GM21737 (cell line): ENCODE measurements around the gene SLC16A6.
"Not testable (repeated sequence)": the region's sequence is repeated elsewhere in the genome, so short reads cannot be mapped to it uniquely, and the experiment has no call there.

Experiments used
- ATAC-seq: cut with Tn5 transposase; IDR thresholded peaks from one replicate; pipeline ENCODE4 v1.9.1; 2021; ENCODE audit warnings: mild to moderate bottlenecking, moderate library complexity; ENCODE audit not compliant: unreplicated experiment

The SLC16A6 gene

GRCh38 chr17:68253426-68253825 lies 37.5 kb downstream of the SLC16A6 start:
- ATAC-seq = not testable (repeated sequence)

- ATAC-seq = no peak
Observed at GRCh38 chr17:68249354-68249765, 41.6 kb downstream of the SLC16A6 start.

GRCh38 chr17:68248891-68249290 lies 42.0 kb downstream of the SLC16A6 start:
- no peak for ATAC-seq

GRCh38 chr17:68248199-68248825 lies 42.6 kb downstream of the SLC16A6 start:
- ATAC-seq = peak; percentile 16

DNA sequence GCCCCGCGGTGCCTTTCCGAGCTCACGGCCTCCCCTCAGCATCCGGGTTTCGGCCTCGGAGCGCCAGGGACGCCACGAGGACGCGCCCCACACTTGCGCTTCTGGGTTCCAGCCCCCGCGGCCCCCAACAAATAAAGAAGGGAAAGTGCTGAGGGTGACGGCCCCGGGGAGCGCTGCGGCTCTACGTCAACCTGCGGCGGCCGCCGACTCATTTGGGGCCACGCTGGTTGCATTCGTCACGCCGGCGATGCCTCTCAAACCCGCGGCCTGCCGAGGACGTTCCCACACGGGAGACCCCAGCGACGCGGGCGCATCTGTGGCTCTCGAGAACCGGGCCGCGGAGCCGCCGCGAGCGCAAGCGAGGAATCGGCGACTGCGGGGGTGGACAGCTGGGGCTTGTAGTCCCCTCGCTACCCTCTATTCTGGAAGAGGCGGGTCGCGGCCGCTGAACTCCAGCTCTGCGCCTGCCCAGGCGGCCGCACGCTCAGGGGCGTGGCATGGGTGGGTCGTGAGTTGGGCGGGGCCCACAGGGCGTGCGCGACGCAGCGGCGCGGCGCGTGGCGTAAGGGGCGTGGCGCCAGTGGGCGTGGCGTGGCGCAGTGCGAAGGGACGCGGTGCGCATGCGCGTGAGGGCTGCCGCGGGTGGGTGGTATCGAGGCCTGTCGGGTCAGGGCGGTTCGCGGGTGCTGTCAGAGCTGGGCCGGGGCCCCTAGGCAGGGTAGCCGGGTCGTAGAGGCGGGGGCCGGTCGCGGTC lies 43.3 kb downstream of the SLC16A6 start, which contains the start of gene AMZ2:
TSS of gene AMZ2 (plus strand) at position 599 of the 754 bp plus-strand sequence. CDS start 2,145 bp downstream, outside the sequence.
- ATAC-seq = peak; percentile 92

DNA sequence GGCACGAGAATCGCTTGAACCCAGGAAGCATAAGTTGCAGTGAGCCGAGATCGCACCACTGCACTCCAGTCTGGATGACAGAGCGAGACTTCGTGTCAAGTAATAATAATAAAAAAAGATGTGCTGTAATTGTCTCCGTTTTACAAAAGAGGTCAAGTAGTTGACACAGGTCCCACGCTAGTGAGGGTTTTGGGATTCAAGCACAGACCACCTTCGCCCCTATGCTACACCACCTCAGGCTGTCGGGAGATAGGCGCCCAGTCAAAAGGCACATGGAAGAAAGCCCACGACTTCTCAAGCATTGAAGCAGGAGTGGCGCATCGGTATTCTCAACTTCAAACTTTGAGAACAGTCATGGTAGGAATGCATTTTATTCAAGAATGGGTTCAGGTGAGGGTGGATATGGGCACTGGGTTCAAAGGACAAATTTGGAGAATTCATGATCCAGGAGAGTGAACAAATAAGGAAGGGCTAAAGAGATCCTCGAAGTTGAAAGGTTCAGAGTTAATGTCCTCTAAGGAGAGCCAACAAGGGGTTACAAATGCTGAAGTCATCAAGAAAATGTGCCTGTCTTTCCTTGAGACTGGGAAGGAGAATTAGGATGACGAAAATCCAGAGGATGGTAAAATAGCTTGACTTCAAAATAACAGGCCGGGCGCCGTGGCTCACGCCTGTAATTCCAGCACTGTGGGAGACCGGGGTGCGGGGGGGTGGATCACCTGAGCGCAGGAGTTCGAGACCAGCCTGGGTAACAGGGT lies 44.5 kb downstream of the SLC16A6 start:
- ATAC-seq = no peak

- ATAC-seq = no peak
Observed at GRCh38 chr17:68239632-68240366, 51.1 kb downstream of the SLC16A6 start.

GRCh38 chr17:68238871-68239253 lies 52.1 kb downstream of the SLC16A6 start:
- ATAC-seq = no peak

- ATAC-seq = peak; percentile 3
Observed at GRCh38 chr17:68238164-68238870, 52.6 kb downstream of the SLC16A6 start.

GRCh38 chr17:68237369-68238163 lies 53.4 kb downstream of the SLC16A6 start:
- peak; percentile 63 for ATAC-seq

DNA sequence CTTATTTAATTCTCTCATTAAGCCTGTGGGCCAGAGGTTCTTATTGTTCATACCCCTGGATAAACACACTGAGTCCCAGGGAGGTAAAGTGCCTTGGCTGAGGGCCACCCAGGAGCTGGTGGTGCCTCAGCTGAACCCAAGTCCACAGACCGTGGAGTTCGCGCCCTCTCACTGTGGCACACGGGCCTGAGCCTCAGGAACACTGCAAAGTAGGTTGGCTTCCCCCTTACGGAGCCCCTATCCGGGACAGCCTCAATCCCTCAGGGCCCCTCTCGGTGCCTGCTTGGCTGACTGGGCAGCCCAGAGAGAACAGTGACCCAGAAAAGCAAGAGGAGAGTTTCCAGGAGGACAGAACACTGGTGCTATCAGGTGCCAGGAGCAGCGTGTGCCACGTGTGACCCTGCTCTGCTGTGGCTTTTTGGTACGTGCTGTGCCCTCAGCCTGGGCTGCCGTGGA lies 55.6 kb downstream of the SLC16A6 start:
- ATAC-seq = not testable (repeated sequence)

GRCh38 chr17:68234726-68235335 lies 56.1 kb downstream of the SLC16A6 start:
- ATAC-seq = peak; percentile 34

DNA sequence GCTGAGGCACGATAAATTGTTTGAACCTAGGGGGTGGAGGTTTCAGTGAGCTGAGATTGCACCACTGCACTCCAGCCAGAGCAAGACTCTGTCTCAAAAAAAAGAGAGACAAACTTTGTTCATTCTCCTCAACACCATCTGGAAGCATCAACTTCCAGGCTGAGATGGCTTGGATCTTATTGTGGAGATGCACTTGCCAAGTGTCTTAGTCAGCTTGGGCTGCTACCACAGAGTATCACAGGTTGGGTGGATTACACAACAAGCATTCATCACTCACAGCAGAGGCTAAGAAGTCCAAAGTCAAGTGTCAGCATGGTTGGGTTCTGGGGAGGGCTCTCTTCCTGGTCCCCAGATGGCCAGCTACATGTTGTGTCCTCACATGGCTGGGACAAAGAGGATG lies 58.2 kb downstream of the SLC16A6 start:
- not testable (repeated sequence) for ATAC-seq

- no peak for ATAC-seq
Observed at GRCh38 chr17:68231541-68231940, 59.4 kb downstream of the SLC16A6 start.

- ATAC-seq = not testable (repeated sequence)
Observed at GRCh38 chr17:68231131-68231530, 59.8 kb downstream of the SLC16A6 start.

GRCh38 chr17:68229619-68230018 lies 61.3 kb downstream of the SLC16A6 start:
- no peak for ATAC-seq

- ATAC-seq = no peak
Observed at GRCh38 chr17:68228817-68229570, 61.9 kb downstream of the SLC16A6 start.

GRCh38 chr17:68228039-68228680 lies 62.8 kb downstream of the SLC16A6 start:
- ATAC-seq = not testable (repeated sequence)
